Middle frontal gyrus (tissue), 1 donor: Measurements from ENCODE around the gene MUC4.
"Not testable (repeated sequence)": the region's sequence is repeated elsewhere in the genome, so short reads cannot be mapped to it uniquely, and the experiment has no call there.

ENCODE experiments used
- DNase-seq: peaks from one replicate; pipeline ENCODE4 v3.0.0-alpha.2; 2015; ENCODE audit warnings: low spot score; ENCODE audit errors: extremely low spot score

Gene MUC4

GRCh38 chr3:195838714-195839113, 27.0 kb upstream of the MUC4 start:
- no peak for DNase-seq

GRCh38 chr3:195836476-195837135, 24.9 kb upstream of the MUC4 start:
- no peak for DNase-seq

GRCh38 chr3:195835791-195836190, 24.1 kb upstream of the MUC4 start:
- DNase-seq, result no peak

- no peak for DNase-seq
Measured at GRCh38 chr3:195834675-195835583, 23.2 kb upstream of the MUC4 start.

GRCh38 chr3:195829897-195830254, 18.1 kb upstream of the MUC4 start:
- DNase-seq, result no peak

GRCh38 chr3:195828762-195829161, 17.0 kb upstream of the MUC4 start:
- no peak for DNase-seq

GRCh38 chr3:195825857-195826804, 14.4 kb upstream of the MUC4 start:
- DNase-seq, result no peak

GRCh38 chr3:195825191-195825588, 13.5 kb upstream of the MUC4 start:
- no peak for DNase-seq

- DNase-seq, result not testable (repeated sequence)
Measured at GRCh38 chr3:195824425-195825190, 12.9 kb upstream of the MUC4 start.

- DNase-seq, result no peak
Measured at GRCh38 chr3:195823999-195824398, 12.3 kb upstream of the MUC4 start.

- no peak for DNase-seq
Measured at GRCh38 chr3:195823280-195823679, 11.6 kb upstream of the MUC4 start.

GRCh38 chr3:195822131-195822696, 10.5 kb upstream of the MUC4 start:
- DNase-seq, result no peak

- DNase-seq, result no peak
Measured at GRCh38 chr3:195821403-195822130, 9.8 kb upstream of the MUC4 start.

- DNase-seq, result no peak
Measured at GRCh38 chr3:195820901-195821300, 9.2 kb upstream of the MUC4 start.

- no peak for DNase-seq
Measured at GRCh38 chr3:195820186-195820585, 8.5 kb upstream of the MUC4 start.

GRCh38 chr3:195818301-195818700, 6.6 kb upstream of the MUC4 start:
- no peak for DNase-seq

- DNase-seq, result no peak
Measured at GRCh38 chr3:195817578-195818135, 5.9 kb upstream of the MUC4 start.

- DNase-seq, result not testable (repeated sequence)
Measured at GRCh38 chr3:195816276-195816913, 4.7 kb upstream of the MUC4 start.

GRCh38 chr3:195815169-195815771, 3.5 kb upstream of the MUC4 start:
- no peak for DNase-seq
